Posterior cingulate gyrus (tissue), 11 donors: Measurements from ENCODE around the gene FAM89B.

ENCODE experiments used
- DNase-seq, 10 donors: peaks; one replicate each; pipeline versions ENCODE4 v3.0.0 to v3.0.0-alpha.2; 2020 to 2021; ENCODE audit warnings: mixed read lengths in 3 of 10
- intact Hi-C: fragments of 100-400 bp; cut with DNase I; formaldehyde crosslinking; loops from one replicate; pipeline ENCODE4 v1.15.1; 2023

Gene FAM89B

DNA sequence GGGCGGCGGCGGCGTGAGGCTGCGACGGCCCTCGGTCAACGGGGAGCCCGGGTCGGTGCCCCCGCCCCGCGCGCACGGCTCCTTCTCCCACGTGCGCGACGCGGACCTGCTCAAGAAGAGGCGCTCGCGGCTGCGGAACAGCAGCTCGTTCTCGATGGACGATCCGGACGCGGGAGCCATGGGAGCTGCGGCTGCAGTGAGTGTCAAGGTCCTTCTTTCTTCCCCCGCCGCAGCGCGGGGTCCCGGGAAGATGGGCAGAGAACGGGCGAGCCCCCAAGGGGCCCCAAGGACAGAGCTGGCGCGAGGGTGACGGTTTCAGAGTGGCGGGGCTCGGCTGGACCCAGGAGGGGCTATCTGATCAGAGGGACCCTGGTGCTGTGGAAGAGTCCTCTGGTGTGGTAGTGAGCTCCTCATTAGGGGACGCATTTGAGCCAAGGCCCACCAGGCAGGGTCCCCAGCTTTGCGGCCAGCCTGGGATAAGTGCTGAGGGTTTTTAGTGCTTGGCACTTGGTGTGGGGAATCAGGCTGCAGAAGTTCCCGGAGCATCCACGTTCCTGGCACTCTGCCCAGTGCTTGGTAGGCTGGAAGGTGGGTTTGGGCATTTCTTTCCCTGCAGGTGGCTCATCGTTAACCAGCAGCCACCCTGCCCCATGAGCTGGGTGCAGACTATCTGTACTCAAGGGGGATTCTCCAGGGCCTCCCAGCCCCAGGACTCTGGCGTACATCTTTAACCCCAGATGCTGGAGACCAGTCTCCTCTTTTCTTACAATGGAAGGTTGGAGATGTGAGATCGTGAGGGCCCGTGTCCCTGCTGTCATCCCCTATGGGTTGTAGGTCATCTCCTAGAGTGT lies 13.3 kb downstream of the FAM89B start:
- no peak for DNase-seq
- intact Hi-C loops: no loop called here

DNA sequence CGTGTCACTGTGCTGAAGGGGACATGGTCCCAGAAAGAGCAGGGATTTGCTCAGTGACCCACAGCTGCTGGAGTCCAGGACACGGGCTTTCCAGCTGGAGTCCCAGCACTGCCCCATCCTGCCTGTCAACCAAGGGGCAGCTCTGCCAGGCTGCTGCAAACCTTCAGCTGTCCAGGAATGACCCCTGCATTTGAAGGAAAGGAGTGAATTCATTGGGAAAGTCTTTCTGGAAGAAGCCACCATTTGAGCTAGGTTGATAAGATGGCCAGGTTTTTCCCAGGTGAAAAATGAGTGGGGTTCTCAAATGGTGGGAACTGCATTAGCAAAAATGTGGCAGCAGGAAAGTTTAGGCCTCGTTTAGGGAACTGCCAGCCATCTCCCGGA lies 13.9 kb downstream of the FAM89B start:
- no peak for DNase-seq
- intact Hi-C loops: no loop called here

- intact Hi-C loops: no loop called here
- no peak for DNase-seq
Observed at GRCh38 chr11:65586676-65587075, 14.3 kb downstream of the FAM89B start.

DNA sequence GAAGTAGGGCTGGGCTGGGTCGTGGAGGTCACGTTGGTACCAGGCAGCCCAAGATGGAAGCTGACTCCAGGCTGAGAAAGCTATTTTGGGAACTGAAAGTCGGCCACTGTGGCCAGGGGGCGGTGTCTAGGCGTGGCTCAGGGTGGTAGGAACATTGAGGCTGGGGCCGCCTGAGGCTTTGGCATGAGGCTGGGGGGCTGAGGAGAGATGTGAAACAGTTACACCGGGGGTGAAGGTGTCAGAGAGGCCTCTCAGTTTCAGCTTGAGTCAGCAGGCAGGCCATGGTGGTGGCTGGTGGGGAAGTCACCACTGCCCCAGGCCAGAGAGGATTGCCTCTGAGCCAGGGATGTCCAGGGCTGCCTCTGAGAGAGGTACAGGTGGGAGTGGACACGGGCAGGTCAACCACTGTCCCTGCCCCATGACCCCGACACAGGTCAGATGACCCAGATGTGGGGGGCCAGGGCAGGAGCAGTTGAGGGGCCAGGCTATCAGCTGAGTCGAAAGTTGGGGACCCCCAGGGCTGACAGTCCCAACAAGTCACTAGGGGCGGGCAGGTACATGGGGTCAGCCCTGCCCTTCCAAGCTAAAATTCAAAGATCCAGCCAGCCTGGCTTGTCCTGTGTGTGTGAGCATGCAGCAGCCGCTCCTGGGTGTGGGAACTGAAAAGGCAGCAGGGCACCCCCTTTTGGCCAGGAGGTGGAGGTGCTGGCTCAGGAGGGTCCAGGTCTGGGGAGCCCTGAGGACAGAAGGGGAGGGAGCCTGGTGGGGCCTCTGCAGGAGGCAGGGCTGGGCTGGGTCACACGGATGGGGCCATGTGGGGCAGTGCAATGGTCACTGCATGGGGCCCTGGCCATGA lies 16.1 kb downstream of the FAM89B start:
- intact Hi-C loops: no loop called here
- peak in 2 of 10 donors; percentile 51 to 91 for DNase-seq

GRCh38 chr11:65589444-65590239 lies 17.3 kb downstream of the FAM89B start:
- intact Hi-C loops: loop anchor here (10.0 kb wide), 1 partner anchor 225 kb away; no protein-coding TSS in a partner anchor
- no peak for DNase-seq

DNA sequence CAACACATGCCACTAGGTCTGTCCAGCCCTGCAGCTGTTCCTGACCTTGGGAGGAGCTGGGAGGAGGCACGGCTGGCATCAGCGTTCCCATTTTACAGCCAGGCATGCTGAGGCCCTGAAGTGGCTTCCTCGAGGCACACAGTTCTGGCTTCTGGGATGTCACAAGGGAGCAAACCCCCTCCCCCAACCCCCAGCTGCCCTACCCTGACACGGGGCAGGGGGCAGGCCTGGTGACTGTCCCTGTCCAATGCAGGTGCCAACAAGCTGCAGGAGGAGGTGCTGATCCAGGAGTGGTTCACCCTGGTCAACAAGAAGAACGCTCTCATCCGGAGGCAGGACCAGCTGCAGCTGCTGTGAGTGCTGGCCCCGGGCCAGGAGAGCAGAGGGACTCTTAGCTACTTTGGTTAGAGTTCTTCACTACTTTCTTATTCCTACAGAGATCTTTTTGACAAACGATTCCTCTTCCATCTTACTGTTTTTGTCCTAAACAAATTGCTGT lies 18.0 kb downstream of the FAM89B start:
- no peak for DNase-seq
- intact Hi-C loops: loop anchor here (10.0 kb wide), 1 partner anchor 225 kb away; no protein-coding TSS in a partner anchor

DNA sequence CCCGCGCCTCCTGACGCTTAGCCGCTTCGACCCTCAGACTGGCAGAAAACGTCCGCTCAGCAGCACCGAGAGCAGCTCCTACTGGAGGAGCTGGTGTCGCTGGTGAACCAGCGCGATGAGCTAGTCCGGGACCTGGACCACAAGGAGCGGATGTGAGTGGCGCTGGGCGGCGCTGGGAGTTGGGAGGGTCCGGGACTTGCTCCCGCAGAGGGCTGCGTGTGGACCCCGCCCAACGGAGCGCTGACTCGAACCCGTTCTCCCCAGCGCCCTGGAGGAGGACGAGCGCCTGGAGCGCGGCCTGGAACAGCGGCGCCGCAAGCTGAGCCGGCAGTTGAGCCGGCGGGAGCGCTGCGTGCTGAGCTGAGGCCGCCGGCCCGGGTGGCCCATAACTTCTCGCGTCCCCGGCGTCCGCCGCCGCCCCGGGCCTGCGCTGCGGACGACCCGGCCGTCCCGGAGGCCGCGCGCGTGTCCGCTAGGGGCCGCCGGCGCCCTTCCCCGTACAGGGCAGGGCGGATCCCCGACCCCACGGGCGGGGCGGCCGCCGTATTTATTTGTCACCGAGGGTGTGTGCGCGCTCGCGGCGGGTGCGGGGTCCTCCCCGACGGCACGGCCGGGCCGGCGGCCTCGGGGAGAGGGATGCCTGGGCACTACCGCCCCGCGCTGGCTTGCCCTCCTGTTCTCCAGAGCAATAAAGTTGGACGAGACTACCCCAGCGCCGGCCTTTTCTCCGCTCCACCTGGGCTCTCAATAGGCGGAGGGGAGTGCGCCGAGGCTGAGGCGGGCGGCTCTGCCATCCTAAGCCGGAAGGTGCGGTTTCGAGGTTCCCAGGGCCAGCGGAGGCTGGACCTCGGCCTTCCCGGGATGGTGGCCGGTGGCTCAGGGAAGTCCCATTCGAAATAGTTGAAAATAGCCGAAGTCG lies 19.9 kb downstream of the FAM89B start:
- DNase-seq: no peak
- intact Hi-C loops: loop anchor here (2.0 to 10.0 kb wide), 2 partner anchors 19 to 227 kb away; partner anchors contain the start of gene FAM89B

GRCh38 chr11:65592858-65593517 lies 20.6 kb downstream of the FAM89B start:
- intact Hi-C loops: loop anchor here (2.0 to 10.0 kb wide), 2 partner anchors 20 to 228 kb away; partner anchors contain the start of gene FAM89B
- no peak for DNase-seq

DNA sequence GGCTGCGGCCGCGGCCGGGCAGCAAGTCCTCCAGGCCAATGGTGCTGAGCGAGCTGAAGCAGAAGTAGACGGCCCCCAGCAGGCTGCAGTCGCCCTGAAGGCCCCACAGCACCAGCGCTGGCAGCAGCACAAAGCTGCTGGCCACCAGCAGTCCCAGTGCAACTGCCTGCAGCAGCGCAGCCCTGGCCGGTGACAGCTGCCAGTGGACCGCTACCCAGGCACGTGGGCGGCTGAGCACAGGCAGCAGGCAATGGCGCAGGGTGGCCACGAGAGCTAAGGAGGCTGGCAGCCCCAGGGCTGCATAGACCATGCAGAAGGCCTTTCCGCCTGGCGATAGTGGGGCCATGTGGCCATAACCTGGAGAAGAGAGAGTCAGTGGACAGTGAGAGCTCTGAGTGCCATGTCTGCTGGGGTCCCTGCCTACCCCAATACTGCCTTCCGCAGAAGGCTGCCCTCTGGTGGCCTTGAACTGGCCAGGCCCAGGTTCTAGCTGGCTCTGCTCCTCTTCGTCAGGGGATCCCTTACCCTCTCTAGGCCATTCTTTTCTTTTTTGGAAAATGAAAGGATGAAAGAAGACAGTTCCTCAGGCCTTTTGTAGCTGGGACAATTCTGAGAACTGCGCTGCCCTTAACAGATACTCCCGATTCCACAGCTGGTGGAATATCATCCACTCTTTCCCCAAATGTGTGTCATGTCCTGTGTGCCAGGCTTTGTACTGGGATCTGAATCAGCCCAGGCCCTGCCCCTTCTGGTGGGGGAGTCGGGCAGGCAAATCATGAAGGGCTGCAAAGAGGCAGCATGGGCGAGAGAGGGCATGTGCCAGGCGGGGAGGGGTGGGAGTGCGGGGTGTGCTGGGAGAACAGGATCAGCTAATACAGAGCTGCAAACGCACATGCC lies 21.4 kb downstream of the FAM89B start:
- DNase-seq: peak in 8 of 10 donors; percentile 69 to 95 (median 75)
- intact Hi-C loops: loop anchor here (1.0 to 10.0 kb wide), 3 partner anchors 21 to 229 kb away; partner anchors contain the start of gene FAM89B

GRCh38 chr11:65595131-65595530 lies 22.8 kb downstream of the FAM89B start:
- intact Hi-C loops: loop anchor here (10.0 kb wide), 1 partner anchor 230 kb away; no protein-coding TSS in a partner anchor
- DNase-seq: no peak

DNA sequence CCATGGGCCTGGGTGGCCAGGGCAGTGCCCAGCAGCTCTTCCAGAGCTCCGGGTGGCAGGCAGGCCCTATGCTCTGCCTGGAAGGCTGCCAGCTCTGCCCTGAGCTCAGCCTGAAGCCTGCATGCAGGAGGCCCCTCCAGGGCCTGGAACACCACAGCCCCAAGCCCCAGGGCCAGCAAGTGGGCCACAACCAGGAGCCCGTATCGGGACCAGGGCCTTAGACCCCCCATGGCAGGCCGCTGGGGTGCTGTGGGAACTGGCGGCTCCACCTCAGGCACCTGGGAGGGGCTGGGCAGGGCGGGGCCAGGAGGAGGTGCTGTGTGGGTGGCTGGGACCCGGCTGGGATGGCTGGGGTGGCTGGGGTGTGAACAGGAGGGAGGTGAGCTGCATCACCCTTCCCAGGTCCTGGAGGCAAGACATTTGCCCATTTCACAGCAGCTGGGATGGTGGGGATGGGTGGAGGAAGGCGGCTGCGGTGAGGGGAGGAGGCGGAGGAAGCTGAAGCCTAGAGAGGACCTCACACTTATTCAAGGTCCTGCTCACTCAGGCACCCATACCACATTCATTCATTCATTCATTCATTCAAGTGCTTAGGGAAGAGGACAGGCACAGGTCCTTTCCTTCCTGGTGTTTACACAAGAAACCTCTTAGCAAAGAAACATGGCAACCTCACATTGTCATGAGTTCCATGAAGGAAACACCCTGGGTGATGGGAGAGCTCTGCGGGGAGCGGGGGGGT lies 23.4 kb downstream of the FAM89B start, which contains the start of gene KCNK7:
Gene KCNK7 (minus strand): TSS at position 258 of the 739 bp plus-strand sequence. CDS start 28 bp downstream, at position 230.
- DNase-seq: no peak
- intact Hi-C loops: loop anchor here (10.0 kb wide), 1 partner anchor 231 kb away; no protein-coding TSS in a partner anchor

DNA sequence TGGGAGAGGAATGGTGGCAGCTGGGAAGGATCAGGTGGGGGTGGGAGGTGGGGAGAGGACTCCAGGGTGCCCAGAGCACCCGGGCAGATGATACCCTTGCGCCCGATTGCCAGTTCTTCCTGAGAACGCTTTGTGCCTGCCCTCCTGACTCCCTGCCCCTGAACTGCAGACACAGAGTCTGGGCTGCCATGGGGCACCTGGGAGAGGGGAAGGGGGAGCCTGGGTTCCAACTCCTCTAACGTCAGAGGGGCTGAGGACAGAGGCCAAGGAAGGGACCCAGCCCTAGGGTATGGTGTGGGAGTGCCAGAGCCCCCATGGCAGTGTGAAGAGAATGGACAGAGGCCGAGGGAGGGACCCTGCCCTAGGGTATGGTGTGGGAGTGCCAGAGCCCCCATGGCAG lies 24.2 kb downstream of the FAM89B start:
- intact Hi-C loops: loop anchor here (10.0 kb wide), 1 partner anchor 232 kb away; no protein-coding TSS in a partner anchor
- DNase-seq: no peak

DNA sequence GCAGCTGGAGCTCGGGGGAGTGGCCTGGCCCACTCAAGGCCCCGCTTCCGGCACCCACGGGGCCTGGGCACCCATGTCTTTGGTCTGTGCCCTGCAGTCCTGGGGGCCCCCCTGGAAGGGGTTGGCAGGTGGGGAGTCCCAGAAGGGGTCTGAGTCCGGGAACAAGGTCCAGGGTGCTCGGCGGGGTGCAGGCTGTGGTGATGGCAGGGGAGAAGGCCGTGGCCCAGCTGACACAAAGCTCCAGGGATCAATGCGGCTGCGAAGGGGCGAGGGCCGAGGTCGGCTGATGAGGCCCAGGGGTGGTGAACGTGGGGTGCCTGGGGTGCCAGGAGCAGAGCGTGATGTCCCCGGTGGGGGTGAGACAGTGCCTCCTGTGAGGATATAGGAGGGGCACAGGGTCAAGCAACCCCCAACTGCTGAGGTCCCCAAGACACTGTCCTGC lies 25.9 kb downstream of the FAM89B start:
- intact Hi-C loops: loop anchor here (10.0 kb wide), 1 partner anchor 233 kb away; no protein-coding TSS in a partner anchor
- DNase-seq: no peak

- intact Hi-C loops: loop anchor here (10.0 kb wide), 1 partner anchor 235 kb away; no protein-coding TSS in a partner anchor
- no peak for DNase-seq
Observed at GRCh38 chr11:65599216-65599954, 27.0 kb downstream of the FAM89B start.

DNA sequence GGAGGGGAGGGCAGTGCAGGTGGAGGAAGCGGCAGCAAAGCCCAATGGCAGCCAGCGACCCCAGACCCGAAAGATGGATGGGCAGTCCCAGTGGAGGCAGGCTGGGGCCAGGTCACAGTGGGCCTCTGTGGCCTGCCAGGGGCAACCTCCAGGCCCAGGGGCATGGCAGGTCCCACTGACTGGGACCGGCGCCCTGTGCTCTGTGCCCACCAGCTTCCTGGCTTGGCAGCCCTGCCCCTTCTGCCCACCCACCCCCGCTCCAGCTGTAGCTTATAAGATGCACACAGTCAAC lies 27.6 kb downstream of the FAM89B start:
- DNase-seq: no peak
- intact Hi-C loops: loop anchor here (10.0 kb wide), 1 partner anchor 235 kb away; no protein-coding TSS in a partner anchor

DNA sequence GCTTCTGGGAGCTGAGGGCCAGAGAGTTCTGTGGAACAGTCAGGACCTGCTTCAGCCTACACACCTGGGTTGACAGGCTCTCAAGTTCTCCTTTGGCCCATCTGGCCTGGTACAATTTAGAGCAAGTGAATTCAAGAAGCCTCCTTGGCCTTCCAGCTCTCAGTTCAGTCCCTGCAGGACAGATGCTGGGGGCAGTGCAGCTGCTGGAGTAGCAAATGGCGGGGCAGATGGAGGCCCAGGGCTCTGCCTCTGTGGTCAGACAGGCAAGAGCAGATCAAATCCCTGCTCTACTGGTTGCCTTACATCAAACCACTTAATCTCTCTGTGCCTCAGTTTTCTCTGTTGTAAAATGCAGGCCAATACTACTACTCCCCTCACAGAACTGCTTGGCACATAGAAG lies 31.9 kb downstream of the FAM89B start:
- intact Hi-C loops: no loop called here
- DNase-seq: no peak
